GM19240 (cell line): ENCODE data around the gene DHH.
A peak's percentile ranks its signal among the peaks of the same experiment; 100 is the strongest.

Experiments used
- DNase-seq: peaks from one replicate; pipeline ENCODE4 v3.0.0; 2011; ENCODE audit warnings: low spot score; ENCODE audit not compliant: insufficient read length

DHH gene

GRCh38 chr12:49109641-49110463 is 15.3 kb upstream of the DHH start:
- DNase-seq, result no peak

- DNase-seq, result no peak
Observed at GRCh38 chr12:49108958-49109404, 14.4 kb upstream of the DHH start.

- no peak for DNase-seq
Observed at GRCh38 chr12:49105504-49106084, 11.0 kb upstream of the DHH start.

- DNase-seq, result no peak
Observed at GRCh38 chr12:49104822-49105221, 10.2 kb upstream of the DHH start.

- DNase-seq, result no peak
Observed at GRCh38 chr12:49100380-49100779, 5.8 kb upstream of the DHH start.

- DNase-seq, result no peak
Observed at GRCh38 chr12:49098703-49099102, 4.1 kb upstream of the DHH start.

GRCh38 chr12:49098035-49098451 is 3.4 kb upstream of the DHH start:
- DNase-seq, result peak; percentile 68

- no peak for DNase-seq
Observed at GRCh38 chr12:49097381-49097780, 2.8 kb upstream of the DHH start.

GRCh38 chr12:49094975-49095365 is 369 bp upstream of the DHH start:
- DNase-seq, result no peak

GRCh38 chr12:49093792-49094159 is 825 bp downstream of the DHH start:
- no peak for DNase-seq

- DNase-seq, result no peak
Observed at GRCh38 chr12:49092816-49093406, 1.7 kb downstream of the DHH start.

- DNase-seq, result peak; percentile 68
Observed at GRCh38 chr12:49092086-49092815, 2.4 kb downstream of the DHH start.

GRCh38 chr12:49091836-49092085 is 2.8 kb downstream of the DHH start:
- no peak for DNase-seq

GRCh38 chr12:49091056-49091835 is 3.4 kb downstream of the DHH start:
- no peak for DNase-seq

- no peak for DNase-seq
Observed at GRCh38 chr12:49089821-49090773, 4.5 kb downstream of the DHH start.

GRCh38 chr12:49088932-49089330 is 5.7 kb downstream of the DHH start:
- DNase-seq, result no peak

- DNase-seq, result peak; percentile 92
Observed at GRCh38 chr12:49088150-49088931, 6.3 kb downstream of the DHH start.

GRCh38 chr12:49086116-49086515 is 8.5 kb downstream of the DHH start:
- no peak for DNase-seq

GRCh38 chr12:49084438-49084837 is 10.2 kb downstream of the DHH start:
- no peak for DNase-seq

- DNase-seq, result no peak
Observed at GRCh38 chr12:49079793-49080192, 14.8 kb downstream of the DHH start.
